PC-3 (cell line): ENCODE results near the gene MMP11. TPM values are rescaled to one million over a fixed set of nuclear protein-coding genes. Genes with fewer than 3 reads are reported as not detected.

ENCODE experiments used
- ATAC-seq: fragments of 200-7000 bp; cut with Tn5 transposase; 2 replicates; pipeline ENCODE4 v1.9.1; 2020; ENCODE audit warnings: mild to moderate bottlenecking, moderate library complexity
- BruUV-seq: library from RNA; stranded (reverse); fragments of 400-500 nt; replicated peaks from 2 replicates; lab custom pipeline; 2021; lab: Mats Ljungman, UMichigan
- CTCF ChIA-PET: fragments of 300-600 bp; sonication (Branson Sonifier 250); formaldehyde crosslinking; loops from one replicate; lab custom pipeline; 2022; ENCODE audit warnings: antibody characterized with exemption; lab: Charles Lee
- POLR2A ChIA-PET: fragments of 300-600 bp; sonication (Branson Sonifier 250); formaldehyde crosslinking; loops from one replicate; lab custom pipeline; 2022; ENCODE audit warnings: antibody characterized with exemption; ENCODE audit not compliant: unreplicated experiment; lab: Charles Lee
- DNase-seq: peaks from one replicate; pipeline ENCODE4 v3.0.0-alpha.2; 2015
- H2AFZ ChIP-seq: fragments of 300-600 bp; sonication (generic); 2 replicates; pipeline ENCODE4 v1.6.0; 2016; ENCODE audit warnings: antibody characterized with exemption, low read length
- H3F3A ChIP-seq: fragments of 300-600 bp; sonication (generic); one replicate; pipeline ENCODE4 v1.6.0; 2017; ENCODE audit warnings: antibody characterized with exemption, low read length, control low read depth, mild to moderate bottlenecking; ENCODE audit not compliant: unreplicated experiment
- H3K27ac ChIP-seq: fragments of 300-600 bp; sonication (generic); 2 replicates; pipeline ENCODE4 v1.5.1; 2016; ENCODE audit warnings: mild to moderate bottlenecking, low read length
- H3K27me3 ChIP-seq: fragments of 300-600 bp; sonication (generic); 2 replicates; pipeline ENCODE4 v1.6.1; 2016; ENCODE audit warnings: low read length, mixed read lengths
- H3K36me3 ChIP-seq: fragments of 300-600 bp; sonication (generic); 2 replicates; pipeline ENCODE4 v1.6.1; 2016; ENCODE audit warnings: low read depth, mixed run types, low read length, mixed read lengths
- H3K4me1 ChIP-seq: fragments of 300-600 bp; sonication (generic); 2 replicates; pipeline ENCODE4 v1.5.1; 2016; ENCODE audit warnings: low read length; ENCODE audit not compliant: insufficient read depth
- H3K4me2 ChIP-seq: fragments of 300-600 bp; sonication (generic); 2 replicates; pipeline ENCODE4 v1.6.0; 2016; ENCODE audit warnings: low read length
- H3K4me3 ChIP-seq: fragments of 300-600 bp; sonication (generic); 2 replicates; pipeline ENCODE4 v1.5.1; 2016; ENCODE audit warnings: mild to moderate bottlenecking, low read length, mixed read lengths
- H3K79me2 ChIP-seq: fragments of 300-600 bp; sonication (generic); 2 replicates; pipeline ENCODE4 v1.6.1; 2017; ENCODE audit warnings: low read length, mixed read lengths
- H3K9ac ChIP-seq: fragments of 300-600 bp; sonication (generic); 2 replicates; pipeline ENCODE4 v1.6.0; 2016; ENCODE audit warnings: mild to moderate bottlenecking, low read length
- H3K9me2 ChIP-seq: fragments of 300-600 bp; sonication (generic); replicated peaks from 2 replicates; pipeline ENCODE4 v1.6.1; 2016; ENCODE audit warnings: mixed run types, low read length, mixed read lengths
- H3K9me3 ChIP-seq: fragments of 300-600 bp; sonication (generic); 2 replicates; pipeline ENCODE4 v1.6.1; 2016; ENCODE audit warnings: low read length, mixed read lengths
- H4K20me1 ChIP-seq: fragments of 300-600 bp; sonication (generic); 2 replicates; pipeline ENCODE4 v1.6.1; 2016; ENCODE audit warnings: low read length, mixed read lengths
- CTCF ChIP-seq: fragments of 300-600 bp; sonication (generic); conservative IDR thresholded peaks from 2 replicates; pipeline ENCODE4 v1.5.1; 2017; ENCODE audit warnings: antibody characterized with exemption, low read depth, mild to moderate bottlenecking, low read length
- EZH2 ChIP-seq: fragments of 300-600 bp; sonication (generic); IDR thresholded peaks from one replicate; pipeline ENCODE4 v1.6.1; 2017; ENCODE audit warnings: antibody characterized with exemption, mild to moderate bottlenecking, low read length; ENCODE audit not compliant: unreplicated experiment
- EZH2phosphoT487 ChIP-seq: fragments of 300-600 bp; sonication (generic); IDR thresholded peaks from 2 replicates; pipeline ENCODE4 v1.6.1; 2018; ENCODE audit warnings: mild to moderate bottlenecking, antibody characterized with exemption, low read length, borderline replicate concordance
- intact Hi-C: fragments of 100-400 bp; cut with micrococcal nuclease; formaldehyde crosslinking; loops from 2 replicates; pipeline ENCODE4 v1.9.0; 2023
- total RNA-seq: library from RNA; depleted of rRNA; stranded (reverse); fragments of >200 nt; gene quantifications from 2 replicates; pipeline ENCODE4 v1.2.3, GENCODE V29; 2014; rRNA removed

MMP11 gene
- total RNA-seq, 1 experiment from 2014 or later, result 2.4 TPM

- H3F3A ChIP-seq, result no peaks in the 10 kb centered on the region
- DNase-seq, result no peak
- intact Hi-C loops, result no loop called here
- ATAC-seq, result no peak
- no peaks in the 10 kb centered on the region for H3K9me3 ChIP-seq
- H3K36me3 ChIP-seq, result no peaks in the 10 kb centered on the region
- ChIA-PET POLR2A (no interaction called here), CTCF (no interaction called here)
- no peak overlapping the region for H3K9ac ChIP-seq
- H3K4me2 ChIP-seq, result no peak overlapping the region
- no peak overlapping the region for H3K4me3 ChIP-seq
- no peak for TF ChIP-seq CTCF
- no peak for TF ChIP-seq EZH2
- no peak for TF ChIP-seq EZH2phosphoT487
- H3K4me1 ChIP-seq, result no peaks in the 10 kb centered on the region
- no peaks in the 10 kb centered on the region for H3K79me2 ChIP-seq
- no peaks in the 10 kb centered on the region for H3K27me3 ChIP-seq
- no peaks in the 10 kb centered on the region for H4K20me1 ChIP-seq
- BruUV-seq, result no TSS peak
- no peaks in the 10 kb centered on the region for H3K9me2 ChIP-seq
- H2AFZ ChIP-seq, result no peak overlapping the region
- no peak overlapping the region for H3K27ac ChIP-seq
These were observed 59.1 kb downstream of the MMP11 start for GRCh38 chr22:23831781-23832180.

- H3K9me3 ChIP-seq, result no peaks in the 10 kb centered on the region
- H3K4me1 ChIP-seq, result no peaks in the 10 kb centered on the region
- no TSS peak for BruUV-seq
- no peak overlapping the region for H3K4me2 ChIP-seq
- no peak overlapping the region for H3K9ac ChIP-seq
- ATAC-seq, result no peak
- no peak overlapping the region for H3K4me3 ChIP-seq
- intact Hi-C loops, result no loop called here
- ChIA-PET CTCF (no interaction called here), POLR2A (no interaction called here)
- H3K27ac ChIP-seq, result no peak overlapping the region
- no peak overlapping the region for H2AFZ ChIP-seq
- TF ChIP-seq EZH2, result no peak
- TF ChIP-seq CTCF, result no peak
- no peak for TF ChIP-seq EZH2phosphoT487
- DNase-seq, result no peak
- H4K20me1 ChIP-seq, result no peaks in the 10 kb centered on the region
- H3K9me2 ChIP-seq, result no peaks in the 10 kb centered on the region
- no peaks in the 10 kb centered on the region for H3F3A ChIP-seq
- H3K36me3 ChIP-seq, result no peaks in the 10 kb centered on the region
- H3K27me3 ChIP-seq, result no peaks in the 10 kb centered on the region
- H3K79me2 ChIP-seq, result no peaks in the 10 kb centered on the region
These were observed 59.8 kb downstream of the MMP11 start for GRCh38 chr22:23832226-23833016.

- DNase-seq, result no peak
- no peaks in the 10 kb centered on the region for H3K79me2 ChIP-seq
- TF ChIP-seq EZH2, result no peak
- H3F3A ChIP-seq, result no peaks in the 10 kb centered on the region
- H3K4me1 ChIP-seq, result no peaks in the 10 kb centered on the region
- ATAC-seq, result no peak
- no peak overlapping the region for H3K9ac ChIP-seq
- no peaks in the 10 kb centered on the region for H3K9me2 ChIP-seq
- H3K27me3 ChIP-seq, result no peaks in the 10 kb centered on the region
- no peak overlapping the region for H3K27ac ChIP-seq
- no peak overlapping the region for H3K4me3 ChIP-seq
- H3K9me3 ChIP-seq, result no peaks in the 10 kb centered on the region
- H3K36me3 ChIP-seq, result no peaks in the 10 kb centered on the region
- H4K20me1 ChIP-seq, result no peaks in the 10 kb centered on the region
- H3K4me2 ChIP-seq, result no peak overlapping the region
- intact Hi-C loops, result no loop called here
- no peak overlapping the region for H2AFZ ChIP-seq
- BruUV-seq, result no TSS peak
- ChIA-PET POLR2A (no interaction called here), CTCF (no interaction called here)
These were observed 60.5 kb downstream of the MMP11 start for GRCh38 chr22:23833017-23833751.

Other genes starting within 250 kb of the MMP11 start
- not detected in 2 replicates for gene IGLL1, start 192.6 kb upstream of the MMP11 start, total RNA-seq
- 0.15 TPM in 1 of 2 replicates, not detected in the other for gene DRICH1, start 140.5 kb upstream of the MMP11 start, total RNA-seq
- gene RGL4, start 81.8 kb upstream of the MMP11 start, total RNA-seq, result not detected in 2 replicates
- 2.3 and 3.7 TPM in 2 replicates for gene ZNF70, start 21.7 kb upstream of the MMP11 start, total RNA-seq
- gene VPREB3, start 18.4 kb upstream of the MMP11 start, total RNA-seq, result 0.77 TPM in 1 of 2 replicates, not detected in the other
- not detected in 2 replicates for gene C22orf15, start 9.9 kb upstream of the MMP11 start, total RNA-seq
- gene CHCHD10, start 4.9 kb upstream of the MMP11 start, total RNA-seq, result 52.2 and 98.1 TPM in 2 replicates
- gene SMARCB1, start 14.1 kb downstream of the MMP11 start, total RNA-seq, result 85.9 and 96.8 TPM in 2 replicates
- not detected in 2 replicates for gene DERL3, start 66.2 kb downstream of the MMP11 start, total RNA-seq
- 8.0 and 9.4 TPM in 2 replicates for gene SLC2A11, start 85.0 kb downstream of the MMP11 start, total RNA-seq
- gene MIF, start 121.5 kb downstream of the MMP11 start, total RNA-seq, result 884 and 957 TPM in 2 replicates
- gene GSTT2B, start 188.3 kb downstream of the MMP11 start, total RNA-seq, result 2.6 and 3.2 TPM in 2 replicates
- 0.73 TPM in 1 of 2 replicates, not detected in the other for gene DDTL, start 194.0 kb downstream of the MMP11 start, total RNA-seq
- 203 and 222 TPM in 2 replicates for gene DDT, start 201.6 kb downstream of the MMP11 start, total RNA-seq
- not detected in 2 replicates for gene GSTT2, start 207.3 kb downstream of the MMP11 start, total RNA-seq
- not detected in 2 replicates for gene GSTT4, start 232.6 kb downstream of the MMP11 start, total RNA-seq
- 37.3 and 41.1 TPM in 2 replicates for gene CABIN1, start 238.5 kb downstream of the MMP11 start, total RNA-seq